HCT116 (cell line): ENCODE measurements around the gene MTHFD2L. TPM values are rescaled to one million over a fixed set of nuclear protein-coding genes. Genes with fewer than 3 reads are reported as not detected.

Experiments used
- ATAC-seq: fragments of 200-7000 bp; cut with Tn5 transposase; 2 replicates; pipeline ENCODE4 v1.9.1; 2020; ENCODE audit warnings: mild to moderate bottlenecking, moderate library complexity
- BruUV-seq: library from RNA; stranded (reverse); fragments of 400-500 nt; replicated peaks from 2 replicates; lab custom pipeline; 2021; lab: Mats Ljungman, UMichigan
- CTCF ChIA-PET: fragments of 300-600 bp; sonication (Branson Sonifier 250); formaldehyde crosslinking; loops from one replicate; lab custom pipeline; 2021; ENCODE audit warnings: antibody characterized with exemption; lab: Charles Lee
- POLR2A ChIA-PET: fragments of 300-600, 350-600 bp; sonication (Branson Sonifier 250); formaldehyde crosslinking; loops from one replicate; lab custom pipeline; 2021; ENCODE audit warnings: antibody characterized with exemption; lab: Charles Lee
- RAD21 ChIA-PET, 2 experiments: fragments of 300-600 bp; sonication (Branson Sonifier 250); formaldehyde crosslinking; loops; one replicate each; lab custom pipeline; 2023; ENCODE audit warnings: low total read pairs in 2 of 2; ENCODE audit not compliant: uncharacterized antibody in 2 of 2, unreplicated experiment in 2 of 2, low non-redundant PET in 1 of 2; lab: Charles Lee
- DNase-seq: peaks from one replicate; pipeline ENCODE4 v3.0.0-alpha.2; 2010; ENCODE audit warnings: low read depth, low spot score
- H2AFZ ChIP-seq: fragments of 200-600 bp; shearing (Covaris generic), sonication (generic); 2 replicates; pipeline ENCODE4 v1.6.1; 2017; ENCODE audit warnings: low read depth, mixed run types, mixed read lengths, antibody characterized with exemption, low read length; ENCODE audit not compliant: poor library complexity, severe bottlenecking
- H3K27ac ChIP-seq: 2 replicates; pipeline ENCODE4 v1.5.1; 2012; ENCODE audit warnings: low read depth, low read length
- H3K27me3 ChIP-seq: fragments of 200-600 bp; sonication (generic); 2 replicates; pipeline ENCODE4 v1.6.1; 2016; ENCODE audit warnings: mixed run types, low read length, mixed read lengths; ENCODE audit not compliant: insufficient read depth
- H3K36me3 ChIP-seq, 2 experiments: fragments of 200-500 bp in 1 of 2; fragments of 200-600 bp in 1 of 2; sonication (Bioruptor generic) in 1 of 2; sonication (generic) in 1 of 2; 2 replicates each; pipeline versions ENCODE4 v1.5.1 to v1.6.1; 2014 to 2016; ENCODE audit warnings: low read length in 2 of 2, inconsistent platforms in 1 of 2, mixed read lengths in 1 of 2, mixed run types in 1 of 2; ENCODE audit not compliant: insufficient read depth in 2 of 2, control insufficient read depth in 1 of 2
- H3K4me1 ChIP-seq, 2 experiments: fragments of 200-600 bp in 1 of 2; sonication (generic) in 1 of 2; 2 replicates each; pipeline versions ENCODE4 v1.5.1 to v1.6.1; 2012 to 2017; ENCODE audit warnings: low read length in 2 of 2, inconsistent platforms in 1 of 2, mild to moderate bottlenecking in 1 of 2, mixed read lengths in 1 of 2, mixed run types in 1 of 2, moderate library complexity in 1 of 2; ENCODE audit not compliant: insufficient read depth in 2 of 2, control insufficient read depth in 1 of 2
- H3K4me2 ChIP-seq: fragments of 200-600 bp; sonication (generic); 2 replicates; pipeline ENCODE4 v1.6.1; 2017; ENCODE audit warnings: mixed run types, low read length, mixed read lengths
- H3K4me3 ChIP-seq, 2 experiments: fragments of 200-600 bp in 1 of 2; sonication (generic) in 1 of 2; replicated peaks in 1 of 2; 2 replicates each; pipeline ENCODE4 v1.5.1; 2011 to 2016; ENCODE audit warnings: low read length in 2 of 2, control low read depth in 1 of 2, low read depth in 1 of 2, mild to moderate bottlenecking in 1 of 2, mixed read lengths in 1 of 2, mixed run types in 1 of 2
- H3K79me2 ChIP-seq: fragments of 200-600 bp; sonication (generic); 2 replicates; pipeline ENCODE4 v1.6.1; 2017; ENCODE audit warnings: mild to moderate bottlenecking, mixed run types, low read length, moderate library complexity, mixed read lengths; ENCODE audit not compliant: insufficient read depth
- H3K9ac ChIP-seq: fragments of 200-600 bp; sonication (generic); 2 replicates; pipeline ENCODE4 v1.6.1; 2016; ENCODE audit warnings: low read length, mixed read lengths
- H3K9me2 ChIP-seq: fragments of 200-600 bp; sonication (generic), shearing (Covaris generic); 2 replicates; pipeline ENCODE4 v1.6.1; 2017; ENCODE audit warnings: mixed run types, mild to moderate bottlenecking, moderate library complexity; ENCODE audit not compliant: insufficient read depth
- H3K9me3 ChIP-seq, 2 experiments: fragments of 200-500 bp in 1 of 2; fragments of 200-600 bp in 1 of 2; sonication (Bioruptor generic) in 1 of 2; sonication (generic) in 1 of 2; 2 replicates each; pipeline ENCODE4 v1.6.1; 2014 to 2017; ENCODE audit warnings: low read length in 2 of 2, mixed read lengths in 2 of 2, inconsistent platforms in 1 of 2, low read depth in 1 of 2, mild to moderate bottlenecking in 1 of 2, mixed run types in 1 of 2, moderate library complexity in 1 of 2; ENCODE audit not compliant: control insufficient read depth in 1 of 2, insufficient read depth in 1 of 2
- H4K20me1 ChIP-seq: fragments of 200-600 bp; sonication (generic), shearing (Covaris generic); 2 replicates; pipeline ENCODE4 v1.6.1; 2017; ENCODE audit warnings: mixed run types, mild to moderate bottlenecking, moderate library complexity; ENCODE audit not compliant: insufficient read depth
- CBX3 ChIP-seq: IDR thresholded peaks from 2 replicates; pipeline ENCODE4 v1.6.1; 2012; ENCODE audit warnings: low read depth
- CTCF ChIP-seq, 3 experiments: fragments of 200-600 bp in 1 of 3; sonication (generic) in 1 of 3; IDR thresholded peaks in 2 of 3; conservative IDR thresholded peaks in 1 of 3; 2 replicates each; pipeline ENCODE4 v1.5.1; 2012 to 2017; ENCODE audit warnings: low read depth in 2 of 3, low read length in 2 of 3, antibody characterized with exemption in 1 of 3, borderline replicate concordance in 1 of 3, control low read depth in 1 of 3, mild to moderate bottlenecking in 1 of 3, mixed read lengths in 1 of 3, mixed run types in 1 of 3, moderate library complexity in 1 of 3; ENCODE audit not compliant: insufficient read depth in 1 of 3
- EGR1 ChIP-seq: IDR thresholded peaks from 2 replicates; pipeline ENCODE4 v1.6.1; 2012; ENCODE audit warnings: low read depth
- ELF1 ChIP-seq: IDR thresholded peaks from 2 replicates; pipeline ENCODE4 v1.6.1; 2012; ENCODE audit warnings: low read depth, borderline replicate concordance
- FOSL1 ChIP-seq: IDR thresholded peaks from 2 replicates; pipeline ENCODE4 v1.6.1; 2012; ENCODE audit warnings: low read depth
- MAX ChIP-seq: IDR thresholded peaks from 2 replicates; pipeline ENCODE4 v1.6.1; 2012
- POLR2A ChIP-seq: IDR thresholded peaks from 2 replicates; pipeline ENCODE4 v1.7.0; 2011; ENCODE audit warnings: borderline replicate concordance; ENCODE audit not compliant: insufficient read depth, insufficient read length; ENCODE audit errors: extremely low read depth
- POLR2AphosphoS5 ChIP-seq: IDR thresholded peaks from 2 replicates; pipeline ENCODE4 v1.6.1; 2011; ENCODE audit warnings: mild to moderate bottlenecking, low read depth, low read length, moderate library complexity
- SRF ChIP-seq: IDR thresholded peaks from 2 replicates; pipeline ENCODE4 v1.6.1; 2012; ENCODE audit warnings: low read depth
- TCF7L2 ChIP-seq: IDR thresholded peaks from 2 replicates; pipeline ENCODE4 v1.7.0; 2011; ENCODE audit warnings: borderline replicate concordance, inconsistent platforms; ENCODE audit not compliant: insufficient read depth, insufficient read length; ENCODE audit errors: extremely low read depth
- YY1 ChIP-seq: IDR thresholded peaks from 2 replicates; pipeline ENCODE4 v1.6.1; 2011; ENCODE audit warnings: low read length, low read depth, moderate library complexity, mild to moderate bottlenecking; ENCODE audit not compliant: insufficient replicate concordance; ENCODE audit errors: extremely low read depth
- ZNF274 ChIP-seq: fragments of 200-500 bp; sonication (Bioruptor generic); IDR thresholded peaks from 2 replicates; pipeline ENCODE4 v1.6.1; 2014; ENCODE audit warnings: mild to moderate bottlenecking, low read depth, low read length, inconsistent platforms
- intact Hi-C: fragments of 100-400 bp; cut with micrococcal nuclease; formaldehyde crosslinking; loops from 2 replicates; pipeline ENCODE4 v1.10.0; 2022
- total RNA-seq: library from RNA; stranded (reverse); gene quantifications from one replicate; pipeline ENCODE4 v1.2.1, GENCODE V29; 2021; ENCODE audit not compliant: unreplicated experiment
- TF ChIP-seq, protein P1 (sequence below): IDR thresholded peaks from 2 replicates; pipeline ENCODE4 v1.6.1; 2012

MTHFD2L gene
- total RNA-seq, 1 experiment from 2014 or later, result 15.0 TPM

GRCh38 chr4:74305000-74305399, 147.1 kb downstream of the MTHFD2L start:
- DNase-seq, result no peak
- H2AFZ ChIP-seq, result no peak overlapping the region
- H3K27me3 ChIP-seq, result no peaks in the 10 kb centered on the region
- no peaks in the 10 kb centered on the region for H4K20me1 ChIP-seq
- no peaks in the 10 kb centered on the region for H3K79me2 ChIP-seq
- no peaks in the 10 kb centered on the region for H3K36me3 ChIP-seq
- TF ChIP-seq CBX3 (no peak), CTCF (IDR thresholded peaks at IDR 0.05 in 2 of 3, conservative IDR thresholded peaks at IDR 0.05 in 1 of 3; ENCODE audit: borderline replicate concordance in 1 of 3, insufficient read depth in 1 of 3, low read depth in 2 of 3, low read length in 2 of 3) (no peak)
- H3K9ac ChIP-seq, result no peak overlapping the region
- H3K4me3 ChIP-seq, result no peak overlapping the region
- H3K27ac ChIP-seq, result no peak overlapping the region
- ChIA-PET CTCF (interaction anchor here (2.8 to 6.6 kb wide), 2 partner anchors 74 to 116 kb away, joined by 15 to 85 read pairs; no protein-coding TSS in a partner anchor), RAD21 (no interaction called here), POLR2A (interaction anchor here (1.3 kb wide), 1 partner anchor 15 kb away, joined by 3 read pairs; no protein-coding TSS in a partner anchor)
- H3K4me1 ChIP-seq, result peaks cover 0 to 21% of the 10 kb centered on the region in 2 experiments; a peak in 2 of 4 replicates
- BruUV-seq, result no TSS peak
- no peaks in the 10 kb centered on the region for H3K9me3 ChIP-seq
- H3K9me2 ChIP-seq, result no peaks in the 10 kb centered on the region
- intact Hi-C loops, result no loop called here
- no peak overlapping the region for H3K4me2 ChIP-seq
- ATAC-seq, result no peak

DNA sequence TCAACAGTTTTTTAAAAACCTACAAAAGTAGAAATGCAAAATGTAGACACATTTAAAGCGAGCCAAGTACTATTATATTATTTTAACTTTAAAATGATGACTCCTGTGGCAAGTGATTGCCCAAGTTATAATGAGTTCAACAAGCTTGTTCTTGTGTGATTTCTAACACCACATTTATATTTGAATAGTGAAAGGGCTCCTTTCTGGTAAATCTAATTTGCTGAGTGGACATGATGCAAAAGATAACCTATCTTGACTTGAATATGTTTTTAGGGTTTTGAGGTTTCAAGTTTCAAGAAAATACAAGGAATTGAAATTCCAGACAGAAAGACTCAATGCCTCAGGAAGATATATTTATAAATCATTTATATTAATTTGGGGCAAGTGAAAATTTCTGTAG, 149.3 kb downstream of the MTHFD2L start:
- H3K27ac ChIP-seq, result no peak overlapping the region
- H3K4me3 ChIP-seq, result no peak overlapping the region
- H3K79me2 ChIP-seq, result no peaks in the 10 kb centered on the region
- no peak overlapping the region for H3K9ac ChIP-seq
- intact Hi-C loops, result no loop called here
- H2AFZ ChIP-seq, result peak overlapping the region; percentile 59
- BruUV-seq, result no TSS peak
- RAD21 ChIA-PET, result interaction anchor here (1.3 to 2.3 kb wide), 2 partner anchors 78 kb away, joined by 10 to 14 read pairs; no protein-coding TSS in a partner anchor
- no peaks in the 10 kb centered on the region for H3K27me3 ChIP-seq
- DNase-seq, result no peak
- peak overlapping the region; percentile 42 for H3K4me2 ChIP-seq
- CTCF ChIA-PET, result interaction anchor here (0.9 to 6.6 kb wide), 9 partner anchors 9 to 369 kb away, joined by 3 to 85 read pairs (median 5); no protein-coding TSS in a partner anchor
- H3K4me1 ChIP-seq, result peaks cover 0 to 21% of the 10 kb centered on the region in 2 experiments; a peak in 2 of 4 replicates
- no peaks in the 10 kb centered on the region for H3K9me2 ChIP-seq
- POLR2A ChIA-PET, result interaction anchor here (0.9 to 1.2 kb wide), 2 partner anchors 76 to 77 kb away, joined by 3 to 4 read pairs; no protein-coding TSS in a partner anchor
- ATAC-seq, result no peak
- H4K20me1 ChIP-seq, result no peaks in the 10 kb centered on the region
- H3K36me3 ChIP-seq, result no peaks in the 10 kb centered on the region
- H3K9me3 ChIP-seq, result no peaks in the 10 kb centered on the region
- TF ChIP-seq, protein P1, sequence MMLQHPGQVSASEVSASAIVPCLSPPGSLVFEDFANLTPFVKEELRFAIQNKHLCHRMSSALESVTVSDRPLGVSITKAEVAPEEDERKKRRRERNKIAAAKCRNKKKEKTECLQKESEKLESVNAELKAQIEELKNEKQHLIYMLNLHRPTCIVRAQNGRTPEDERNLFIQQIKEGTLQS, result no peak
- TF ChIP-seq SRF (no peak), POLR2AphosphoS5 (no peak), YY1 (no peak), CTCF (IDR thresholded peaks at IDR 0.05 in 2 of 3, conservative IDR thresholded peaks at IDR 0.05 in 1 of 3; ENCODE audit: borderline replicate concordance in 1 of 3, insufficient read depth in 1 of 3, low read depth in 2 of 3, low read length in 2 of 3) (no peak), EGR1 (no peak), TCF7L2 (no peak), ELF1 (no peak), CBX3 (no peak), POLR2A (no peak), ZNF274 (no peak), MAX (no peak), FOSL1 (no peak)
